Dedifferentiated amniotic fluid mesenchymal stem cell (primary cell): ENCODE data around the gene MYO6.

ENCODE experiments used
- DNase-seq: peaks from one replicate; pipeline ENCODE4 v3.0.0-alpha.2; 2016; ENCODE audit errors: extremely low spot score

MYO6 gene

GRCh38 chr6:75827163-75827562 lies 78.1 kb downstream of the MYO6 start:
- no peak for DNase-seq

- DNase-seq: no peak
These were observed 82.2 kb downstream of the MYO6 start for GRCh38 chr6:75830959-75831885.

GRCh38 chr6:75834447-75834846 lies 85.4 kb downstream of the MYO6 start:
- no peak for DNase-seq

- DNase-seq: no peak
These were observed 93.2 kb downstream of the MYO6 start for GRCh38 chr6:75842191-75842590.

GRCh38 chr6:75842732-75843131 lies 93.7 kb downstream of the MYO6 start:
- DNase-seq: no peak

- DNase-seq: no peak
These were observed 94.4 kb downstream of the MYO6 start for GRCh38 chr6:75843396-75843795.

GRCh38 chr6:75848274-75848673 lies 99.2 kb downstream of the MYO6 start:
- no peak for DNase-seq

- DNase-seq: no peak
These were observed 100.4 kb downstream of the MYO6 start for GRCh38 chr6:75849329-75850025.

GRCh38 chr6:75850026-75850833 lies 101.2 kb downstream of the MYO6 start:
- no peak for DNase-seq

GRCh38 chr6:75852721-75853120 lies 103.7 kb downstream of the MYO6 start:
- DNase-seq: no peak

GRCh38 chr6:75853806-75854205 lies 104.8 kb downstream of the MYO6 start:
- no peak for DNase-seq

- DNase-seq: peak; percentile 33
These were observed 106.0 kb downstream of the MYO6 start for GRCh38 chr6:75855052-75855451.

- DNase-seq: no peak
These were observed 107.9 kb downstream of the MYO6 start for GRCh38 chr6:75856902-75857301.

GRCh38 chr6:75863001-75863400 lies 114.0 kb downstream of the MYO6 start:
- no peak for DNase-seq

GRCh38 chr6:75863784-75864183 lies 114.7 kb downstream of the MYO6 start:
- no peak for DNase-seq

GRCh38 chr6:75864446-75864845 lies 115.4 kb downstream of the MYO6 start:
- no peak for DNase-seq

GRCh38 chr6:75870389-75870788 lies 121.3 kb downstream of the MYO6 start:
- DNase-seq: no peak

GRCh38 chr6:75874224-75874623 lies 125.2 kb downstream of the MYO6 start:
- DNase-seq: no peak

- no peak for DNase-seq
These were observed 127.1 kb downstream of the MYO6 start for GRCh38 chr6:75876152-75876551.

- DNase-seq: no peak
These were observed 131.3 kb downstream of the MYO6 start for GRCh38 chr6:75880305-75880704.

GRCh38 chr6:75882734-75883133 lies 133.7 kb downstream of the MYO6 start:
- peak; percentile 72 for DNase-seq

GRCh38 chr6:75884822-75885221 lies 135.8 kb downstream of the MYO6 start:
- DNase-seq: no peak
